ENCODE results near the gene ZNF121.

- TF ChIP-seq, protein P1, sequence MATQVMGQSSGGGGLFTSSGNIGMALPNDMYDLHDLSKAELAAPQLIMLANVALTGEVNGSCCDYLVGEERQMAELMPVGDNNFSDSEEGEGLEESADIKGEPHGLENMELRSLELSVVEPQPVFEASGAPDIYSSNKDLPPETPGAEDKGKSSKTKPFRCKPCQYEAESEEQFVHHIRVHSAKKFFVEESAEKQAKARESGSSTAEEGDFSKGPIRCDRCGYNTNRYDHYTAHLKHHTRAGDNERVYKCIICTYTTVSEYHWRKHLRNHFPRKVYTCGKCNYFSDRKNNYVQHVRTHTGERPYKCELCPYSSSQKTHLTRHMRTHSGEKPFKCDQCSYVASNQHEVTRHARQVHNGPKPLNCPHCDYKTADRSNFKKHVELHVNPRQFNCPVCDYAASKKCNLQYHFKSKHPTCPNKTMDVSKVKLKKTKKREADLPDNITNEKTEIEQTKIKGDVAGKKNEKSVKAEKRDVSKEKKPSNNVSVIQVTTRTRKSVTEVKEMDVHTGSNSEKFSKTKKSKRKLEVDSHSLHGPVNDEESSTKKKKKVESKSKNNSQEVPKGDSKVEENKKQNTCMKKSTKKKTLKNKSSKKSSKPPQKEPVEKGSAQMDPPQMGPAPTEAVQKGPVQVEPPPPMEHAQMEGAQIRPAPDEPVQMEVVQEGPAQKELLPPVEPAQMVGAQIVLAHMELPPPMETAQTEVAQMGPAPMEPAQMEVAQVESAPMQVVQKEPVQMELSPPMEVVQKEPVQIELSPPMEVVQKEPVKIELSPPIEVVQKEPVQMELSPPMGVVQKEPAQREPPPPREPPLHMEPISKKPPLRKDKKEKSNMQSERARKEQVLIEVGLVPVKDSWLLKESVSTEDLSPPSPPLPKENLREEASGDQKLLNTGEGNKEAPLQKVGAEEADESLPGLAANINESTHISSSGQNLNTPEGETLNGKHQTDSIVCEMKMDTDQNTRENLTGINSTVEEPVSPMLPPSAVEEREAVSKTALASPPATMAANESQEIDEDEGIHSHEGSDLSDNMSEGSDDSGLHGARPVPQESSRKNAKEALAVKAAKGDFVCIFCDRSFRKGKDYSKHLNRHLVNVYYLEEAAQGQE (IDR thresholded peaks at IDR 0.05; ENCODE audit: low read depth) = no peak
- TF ChIP-seq MAX (IDR thresholded peaks at IDR 0.05) (no peak), TAF1 (IDR thresholded peaks at IDR 0.05; ENCODE audit: low read depth) (no peak), FOXM1 (IDR thresholded peaks at IDR 0.05; ENCODE audit: borderline replicate concordance, low read depth) (no peak)
Observed at GRCh38 chr19:9580728-9581127, 3.6 kb downstream of the ZNF121 start.

Measured in Ishikawa (cell line).